WTC11 (cell line): ENCODE measurements around the gene GRM7. TPM values are rescaled to one million over a fixed set of nuclear protein-coding genes. Genes with fewer than 3 reads are reported as not detected.

Experiments
- ATAC-seq: fragments of 200-7000 bp; cut with Tn5 transposase; 2 replicates; pipeline ENCODE4 v1.10.0; 2021; ENCODE audit warnings: mild to moderate bottlenecking, moderate library complexity
- CTCF ChIA-PET: fragments of 300-600 bp; sonication (Branson Sonifier 250); formaldehyde crosslinking; loops from one replicate; lab custom pipeline; 2021; ENCODE audit warnings: antibody characterized with exemption; lab: Charles Lee
- POLR2A ChIA-PET: fragments of 350-600 bp; sonication (Branson Sonifier 250); formaldehyde crosslinking; loops from one replicate; lab custom pipeline; 2021; ENCODE audit warnings: antibody characterized with exemption; lab: Charles Lee
- DNase-seq: peaks from one replicate; pipeline ENCODE4 v3.0.0; 2021; ENCODE audit warnings: low spot score
- H3K27ac Mint-ChIP-seq: 2 replicates; pipeline ENCODE4 v1.8.0; 2021; ENCODE audit warnings: mixed read lengths
- H3K27me3 Mint-ChIP-seq: 2 replicates; pipeline ENCODE4 v1.8.0; 2021; ENCODE audit warnings: low read depth, mild to moderate bottlenecking, moderate library complexity, mixed read lengths
- H3K36me3 Mint-ChIP-seq: 2 replicates; pipeline ENCODE4 v1.8.0; 2021; ENCODE audit warnings: mixed read lengths
- H3K4me1 Mint-ChIP-seq: 2 replicates; pipeline ENCODE4 v1.8.0; 2022; ENCODE audit warnings: mixed read lengths
- H3K4me3 Mint-ChIP-seq: 2 replicates; pipeline ENCODE4 v1.8.0; 2021; ENCODE audit warnings: mild to moderate bottlenecking, moderate library complexity, mixed read lengths
- H3K9me3 Mint-ChIP-seq: 2 replicates; pipeline ENCODE4 v1.8.0; 2021; ENCODE audit warnings: mixed read lengths
- AFF4 ChIP-seq: sonication (generic); formaldehyde crosslinking; IDR thresholded peaks from 2 replicates; pipeline ENCODE4 v1.8.1; 2023; ENCODE audit warnings: mild to moderate bottlenecking, missing genetic modification reagents, borderline replicate concordance
- ARID4B ChIP-seq: sonication (generic); formaldehyde crosslinking; IDR thresholded peaks from 2 replicates; pipeline ENCODE4 v1.8.0; 2023; ENCODE audit warnings: missing genetic modification reagents, mild to moderate bottlenecking, borderline replicate concordance
- ATF2 ChIP-seq: sonication (generic); formaldehyde crosslinking; IDR thresholded peaks from 2 replicates; pipeline ENCODE4 v1.8.1; 2022; ENCODE audit warnings: low read depth, missing genetic modification reagents, borderline replicate concordance
- E2F1 ChIP-seq: sonication (generic); formaldehyde crosslinking; IDR thresholded peaks from 2 replicates; pipeline ENCODE4 v1.8.0; 2022; ENCODE audit warnings: mild to moderate bottlenecking, missing genetic modification reagents
- E2F4 ChIP-seq: sonication (generic); formaldehyde crosslinking; IDR thresholded peaks from 2 replicates; pipeline ENCODE4 v1.8.1; 2022; ENCODE audit warnings: low read depth, mild to moderate bottlenecking, moderate library complexity, missing genetic modification reagents, borderline replicate concordance
- ERG ChIP-seq: fragments of 250-450 bp; sonication (Bioruptor Pico); IDR thresholded peaks from 2 replicates; pipeline ENCODE4 v1.8.0; 2021; ENCODE audit warnings: mild to moderate bottlenecking
- GABPB1 ChIP-seq: sonication (generic); formaldehyde crosslinking; IDR thresholded peaks from 2 replicates; pipeline ENCODE4 v1.8.1; 2023; ENCODE audit warnings: mild to moderate bottlenecking, missing genetic modification reagents
- GRHL2 ChIP-seq: fragments of 250-450 bp; sonication (Bioruptor Pico); IDR thresholded peaks from 2 replicates; pipeline ENCODE4 v1.8.0; 2022; ENCODE audit warnings: mild to moderate bottlenecking, moderate library complexity; ENCODE audit not compliant: insufficient replicate concordance, severe bottlenecking
- GTF2I ChIP-seq: fragments of 250-450 bp; sonication (Bioruptor Pico); conservative IDR thresholded peaks from 2 replicates; pipeline ENCODE4 v1.4.0; 2021; ENCODE audit warnings: mild to moderate bottlenecking
- HMGXB4 ChIP-seq: sonication (generic); formaldehyde crosslinking; IDR thresholded peaks from 2 replicates; pipeline ENCODE4 v1.8.1; 2023; ENCODE audit warnings: mild to moderate bottlenecking, moderate library complexity, missing genetic modification reagents
- JUN ChIP-seq: sonication (generic); formaldehyde crosslinking; IDR thresholded peaks from 2 replicates; pipeline ENCODE4 v1.8.0; 2023; ENCODE audit warnings: mild to moderate bottlenecking, missing genetic modification reagents
- NR3C1 ChIP-seq: sonication (generic); formaldehyde crosslinking; conservative IDR thresholded peaks from 2 replicates; pipeline ENCODE4 v1.8.1; 2023; ENCODE audit warnings: low read depth, mild to moderate bottlenecking, missing genetic modification reagents
- TP53 ChIP-seq: sonication (generic); formaldehyde crosslinking; IDR thresholded peaks from 2 replicates; pipeline ENCODE4 v1.8.1; 2023; ENCODE audit warnings: mild to moderate bottlenecking, missing genetic modification reagents
- USF1 ChIP-seq: sonication (generic); formaldehyde crosslinking; IDR thresholded peaks from 2 replicates; pipeline ENCODE4 v1.8.0; 2022; ENCODE audit warnings: mild to moderate bottlenecking, missing genetic modification reagents
- ZNF138 ChIP-seq: sonication (generic); formaldehyde crosslinking; conservative IDR thresholded peaks from 2 replicates; pipeline ENCODE4 v1.8.1; 2022; ENCODE audit warnings: mild to moderate bottlenecking, moderate library complexity, missing genetic modification reagents
- ZNF416 ChIP-seq: fragments of 250-450 bp; sonication (Bioruptor Pico); IDR thresholded peaks from 2 replicates; pipeline ENCODE4 v1.9.0; 2021; ENCODE audit warnings: mild to moderate bottlenecking, inconsistent platforms
- ZNF423 ChIP-seq: fragments of 250-450 bp; sonication (Bioruptor Pico); IDR thresholded peaks from 2 replicates; pipeline ENCODE4 v2.1.2; 2022; ENCODE audit warnings: mild to moderate bottlenecking, moderate library complexity
- total RNA-seq: library from RNA; stranded (reverse); gene quantifications from 3 replicates; pipeline ENCODE4 v1.2.3, GENCODE V29; 2021

GRM7 gene
- total RNA-seq, 1 experiment from 2014 or later: 0.42 TPM

GRCh38 chr3:7620401-7620800, 759.5 kb downstream of the GRM7 start:
- DNase-seq (no peak), ATAC-seq (no peak)
- Mint-ChIP-seq H3K27ac (no peak overlapping the region), H3K36me3 (no peaks in the 10 kb centered on the region), H3K4me3 (no peak overlapping the region), H3K27me3 (no peaks in the 10 kb centered on the region), H3K9me3 (no peaks in the 10 kb centered on the region), H3K4me1 (peaks cover 7% of the 10 kb centered on the region; the same call in 1 of the 2 replicates)
- ChIA-PET POLR2A (no interaction called here), CTCF (no interaction called here)
- no peak for TF ChIP-seq ZNF138 (CRISPR knock-in tag)
- no peak for TF ChIP-seq GRHL2 (CRISPR knock-in tag)
- TF ChIP-seq JUN (CRISPR knock-in tag): no peak
- TF ChIP-seq USF1 (CRISPR knock-in tag): no peak
- no peak for TF ChIP-seq ERG (CRISPR knock-in tag)
- no peak for TF ChIP-seq HMGXB4 (CRISPR knock-in tag)
- no peak for TF ChIP-seq E2F4 (CRISPR knock-in tag)
- no peak for TF ChIP-seq AFF4 (CRISPR knock-in tag)
- no peak for TF ChIP-seq GTF2I
- TF ChIP-seq NR3C1 (CRISPR knock-in tag): no peak
- TF ChIP-seq, all 79 proteins: peak for 0

- Mint-ChIP-seq H3K4me3 (no peak overlapping the region), H3K4me1 (peaks cover 7% of the 10 kb centered on the region; the same call in 1 of the 2 replicates), H3K36me3 (no peaks in the 10 kb centered on the region), H3K27ac (no peak overlapping the region), H3K9me3 (no peaks in the 10 kb centered on the region), H3K27me3 (no peaks in the 10 kb centered on the region)
- DNase-seq (no peak), ATAC-seq (no peak)
- TF ChIP-seq ATF2 (CRISPR knock-in tag): no peak
- TF ChIP-seq ZNF423 (CRISPR knock-in tag): no peak
- TF ChIP-seq TP53 (CRISPR knock-in tag): no peak
- no peak for TF ChIP-seq ZNF416 (CRISPR knock-in tag)
- TF ChIP-seq ARID4B: no peak
- TF ChIP-seq GABPB1 (CRISPR knock-in tag): no peak
- TF ChIP-seq E2F1 (CRISPR knock-in tag): no peak
- CTCF ChIA-PET: no interaction called here
- POLR2A ChIA-PET: no interaction called here
These were observed 760.2 kb downstream of the GRM7 start for GRCh38 chr3:7621046-7621630.
